Activated naive CD4-positive, alpha-beta T cell (primary cell): ENCODE results near the gene KIF21B.
"Not testable (repeated sequence)": the region's sequence is repeated elsewhere in the genome, so short reads cannot be mapped to it uniquely, and the experiment has no call there.

ENCODE experiments used
- DNase-seq, 4 experiments: peaks; one replicate each; lab custom pipeline; 2025; lab: John Stamatoyannopoulos, UW

KIF21B gene

GRCh38 chr1:200971428-200971903 lies 52.0 kb downstream of the KIF21B start:
- DNase-seq, result no peak

DNA sequence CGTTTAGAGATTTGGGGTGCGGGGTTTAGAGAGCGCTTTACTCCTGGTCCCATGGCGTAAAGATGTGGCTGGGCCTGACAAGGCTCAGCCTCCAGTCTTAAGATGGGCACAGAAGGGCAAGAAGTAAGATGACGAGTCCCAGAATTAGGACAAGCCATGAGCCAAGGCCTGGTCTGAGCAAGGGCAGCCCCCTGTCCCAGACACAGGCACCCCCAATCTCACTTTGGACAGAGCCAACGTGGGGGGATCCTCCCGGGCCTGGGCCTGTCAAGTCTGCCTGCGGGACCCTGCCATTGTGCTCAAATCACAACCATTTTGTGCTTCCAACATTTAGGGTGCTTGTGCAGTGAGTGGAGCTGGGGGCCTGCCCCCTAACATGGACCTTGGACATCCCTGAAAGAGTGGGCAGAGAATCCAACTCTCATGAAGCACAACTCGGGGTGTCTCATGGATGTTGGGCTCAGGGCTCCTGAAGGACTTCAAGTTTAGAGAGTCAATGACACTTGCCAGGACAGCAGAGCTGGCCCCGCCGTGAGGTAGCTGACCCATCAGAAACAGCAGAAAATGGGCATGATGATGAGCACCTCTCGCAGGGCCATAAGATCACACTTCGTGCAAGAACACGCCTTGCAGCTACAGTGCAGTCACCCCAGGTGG lies 52.6 kb downstream of the KIF21B start:
- DNase-seq, result no peak

- DNase-seq, result no peak
These were observed 53.6 kb downstream of the KIF21B start for GRCh38 chr1:200969726-200970561.

DNA sequence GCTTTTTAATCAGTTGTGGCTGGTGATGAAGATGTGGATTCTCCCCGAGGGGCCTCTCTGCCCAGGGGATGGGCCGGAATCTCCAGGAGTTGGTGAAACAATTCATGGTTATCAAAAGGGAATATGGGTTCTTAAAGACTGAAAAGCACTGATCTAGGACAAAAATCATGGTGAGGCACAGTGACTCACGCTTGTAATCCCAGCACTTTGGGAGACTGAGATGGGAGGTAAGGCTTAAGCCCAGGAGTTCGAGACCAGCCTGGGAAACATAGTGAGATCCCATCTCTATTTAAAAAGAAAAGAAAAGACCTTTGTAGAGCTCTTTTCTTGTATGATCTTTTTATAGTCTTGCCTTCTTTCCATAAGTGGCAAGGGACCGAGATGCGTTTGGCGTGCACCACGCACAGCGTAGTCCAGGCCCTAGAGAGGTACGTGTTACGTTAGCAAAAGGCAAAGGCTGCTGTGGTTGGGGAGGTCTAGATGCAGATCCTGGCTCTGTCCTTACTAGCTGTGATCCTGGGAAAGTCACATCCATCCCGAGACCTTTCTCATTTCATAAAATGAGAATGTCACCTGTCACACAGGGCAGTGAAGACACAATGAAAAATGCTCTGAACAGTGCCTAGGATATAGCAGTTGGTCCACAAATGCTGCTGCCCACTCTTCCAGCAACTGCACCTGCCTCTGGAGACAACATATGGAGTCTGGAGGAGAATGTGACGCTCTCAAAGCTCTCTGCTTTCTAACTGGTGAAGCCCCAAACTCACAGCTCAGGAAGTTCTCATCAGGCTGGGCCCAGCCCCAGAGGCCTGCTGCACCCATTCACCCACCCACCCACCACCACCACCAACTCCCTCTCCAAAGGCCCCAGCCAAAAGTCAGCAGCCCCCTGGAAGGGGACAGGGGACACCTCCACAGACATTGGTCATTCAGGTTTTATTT lies 54.8 kb downstream of the KIF21B start:
- DNase-seq, result no peak

DNA sequence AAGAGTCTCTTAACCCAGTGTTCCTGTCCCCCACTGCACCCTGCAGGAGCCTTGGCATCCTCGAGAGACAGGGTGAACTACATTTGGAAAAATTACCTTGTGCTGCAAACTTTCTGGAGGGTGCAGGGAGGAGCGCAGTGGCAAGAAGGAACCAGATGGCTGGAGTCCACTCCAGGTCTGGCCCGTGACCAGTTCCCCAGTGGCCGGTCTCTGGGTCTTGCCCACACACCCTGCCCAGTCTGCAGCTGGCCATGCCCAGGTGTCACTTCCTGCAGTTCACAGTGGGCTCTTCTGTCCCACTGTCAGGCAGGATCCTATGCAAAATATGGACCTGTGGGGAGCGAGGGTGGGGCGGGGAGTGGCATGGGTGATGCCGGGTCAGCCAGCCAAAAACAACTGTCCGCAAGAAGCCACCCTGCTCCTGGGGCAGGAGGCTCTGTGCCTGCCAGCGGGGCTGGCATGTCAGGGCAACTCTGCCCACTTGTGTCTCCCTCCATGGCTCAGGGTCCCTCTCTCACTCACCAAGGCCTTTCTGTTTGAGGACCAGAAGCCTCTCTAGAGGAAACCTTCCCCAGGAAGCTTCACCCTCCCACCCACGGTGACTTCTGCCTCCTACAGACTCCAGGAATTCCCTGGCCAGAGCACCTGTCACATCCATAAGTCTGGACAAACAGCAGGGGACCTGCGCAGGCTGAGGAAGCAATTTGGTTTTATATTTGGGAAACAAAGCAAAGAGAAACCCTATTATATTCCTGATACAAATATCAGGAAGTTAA lies 55.6 kb downstream of the KIF21B start:
- DNase-seq, result no peak

DNA sequence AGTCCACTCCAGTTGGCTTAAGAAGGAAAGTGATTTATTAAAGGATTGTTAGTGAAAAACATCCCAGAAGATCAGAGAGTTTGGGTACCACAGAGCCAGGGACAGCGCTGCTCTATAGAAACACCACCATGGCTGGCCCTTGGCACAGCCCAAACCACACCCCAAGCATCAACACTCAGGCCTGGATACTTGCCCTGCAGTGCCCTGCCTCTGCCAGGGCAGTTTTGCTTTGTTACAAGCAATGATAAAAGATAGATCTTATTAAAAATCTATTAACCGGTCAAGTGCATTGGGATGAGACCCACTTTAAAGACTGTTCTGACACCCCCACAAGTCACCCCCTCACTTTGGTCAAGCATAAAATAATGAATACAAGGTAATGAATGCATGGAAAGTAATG lies 56.6 kb downstream of the KIF21B start:
- DNase-seq, result no peak

GRCh38 chr1:200965111-200965805 lies 58.3 kb downstream of the KIF21B start:
- no peak for DNase-seq

- not testable (repeated sequence) for DNase-seq
These were observed 59.6 kb downstream of the KIF21B start for GRCh38 chr1:200963888-200964287.

DNA sequence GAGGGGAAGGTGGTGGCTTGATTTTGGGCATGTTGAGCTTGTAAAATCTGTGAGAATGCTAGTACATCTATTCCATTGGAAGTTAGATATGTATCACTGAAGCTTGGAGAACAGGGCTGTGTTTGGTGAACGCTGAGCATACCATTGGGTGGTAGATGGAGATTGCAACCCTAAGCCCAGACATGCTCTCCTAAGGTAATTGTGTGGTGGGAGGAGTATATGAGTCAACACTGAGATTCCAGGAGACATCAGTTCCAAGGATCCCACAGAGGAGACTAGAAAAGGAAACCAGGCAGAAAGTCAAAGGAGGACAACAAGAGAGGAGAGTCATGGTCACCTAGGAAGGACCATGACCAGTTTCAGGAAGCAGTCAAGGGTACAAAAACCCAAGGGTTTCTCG lies 60.4 kb downstream of the KIF21B start:
- DNase-seq, result no peak

- no peak for DNase-seq
These were observed 60.9 kb downstream of the KIF21B start for GRCh38 chr1:200962631-200963030.

DNA sequence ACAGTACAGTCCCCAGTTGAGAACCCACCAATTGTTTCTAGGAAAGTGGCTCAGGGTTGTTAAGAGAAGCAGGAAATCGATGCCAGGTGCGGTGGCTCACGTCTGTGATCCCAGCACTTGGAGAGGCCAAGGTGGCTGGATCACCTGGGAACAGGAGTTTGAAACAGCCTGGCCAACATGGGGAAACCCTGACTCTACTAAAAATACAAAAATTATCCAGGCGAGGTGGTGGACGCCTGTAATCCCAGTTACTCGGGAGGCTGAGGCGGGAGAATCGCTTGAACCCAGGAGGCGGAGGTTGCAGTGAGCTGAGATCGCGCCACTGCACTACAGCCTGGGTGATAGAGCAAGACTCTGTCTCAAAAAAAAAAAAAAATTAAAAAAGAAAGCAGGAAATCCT lies 61.4 kb downstream of the KIF21B start:
- DNase-seq, result not testable (repeated sequence)

DNA sequence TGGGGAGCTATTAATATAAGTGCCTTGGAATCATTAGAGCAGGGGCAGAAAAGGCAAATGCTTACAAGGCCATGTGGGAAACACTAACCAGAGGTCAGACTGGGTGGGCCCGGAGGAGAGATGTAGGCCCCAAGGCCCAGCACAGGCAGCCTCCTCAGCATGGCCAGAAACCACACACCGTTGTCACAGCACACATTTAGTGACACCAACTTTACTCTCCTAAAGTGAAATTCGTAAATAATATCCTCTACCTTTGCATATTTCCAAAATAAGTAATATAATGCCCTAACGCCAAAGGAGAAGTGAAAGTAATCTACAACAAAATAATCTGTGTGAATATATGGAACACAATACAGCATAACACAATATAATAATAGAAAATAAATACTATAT lies 62.6 kb downstream of the KIF21B start:
- DNase-seq, result no peak

DNA sequence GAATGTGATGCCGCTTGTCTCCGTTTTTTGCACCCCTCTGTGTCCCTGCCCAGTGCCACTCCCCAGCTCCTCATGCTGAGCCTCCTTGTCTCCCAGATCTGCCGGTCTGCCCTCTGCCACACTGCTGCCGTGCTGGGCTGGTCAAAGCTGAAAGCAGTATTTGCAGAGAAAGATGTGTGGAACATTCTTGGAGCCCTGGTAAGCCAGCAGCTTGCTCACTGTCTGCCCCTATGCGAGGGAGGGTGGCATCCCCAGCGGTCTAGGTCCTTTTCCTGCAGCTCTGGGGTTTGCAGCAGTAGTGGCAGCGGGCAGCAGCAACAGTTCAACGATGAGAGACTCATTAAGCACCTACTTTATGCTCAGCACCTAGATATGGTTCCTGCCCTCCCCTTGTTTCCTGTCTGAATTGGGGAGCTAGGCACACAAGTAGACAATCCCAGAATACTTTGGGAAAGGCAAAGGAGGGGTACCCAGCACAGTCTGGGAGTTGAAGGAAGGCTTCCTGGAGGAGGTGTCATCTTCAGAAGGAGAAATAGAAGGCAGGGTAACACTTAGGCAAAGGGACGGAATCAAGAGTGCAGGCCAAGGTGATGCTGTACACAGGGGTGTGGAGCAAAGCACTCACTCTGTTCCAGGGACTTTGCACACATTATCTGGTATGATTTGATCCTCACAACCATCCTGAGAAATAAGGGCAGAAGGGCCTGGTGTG lies 63.1 kb downstream of the KIF21B start:
- DNase-seq, result no peak

- no peak for DNase-seq
These were observed 64.0 kb downstream of the KIF21B start for GRCh38 chr1:200959411-200959921.

GRCh38 chr1:200958597-200958996 lies 64.9 kb downstream of the KIF21B start:
- DNase-seq, result no peak

- no peak for DNase-seq
These were observed 69.1 kb downstream of the KIF21B start for GRCh38 chr1:200954434-200954833.

GRCh38 chr1:200951016-200951415 lies 72.5 kb downstream of the KIF21B start:
- DNase-seq, result no peak

- DNase-seq, result no peak
These were observed 73.9 kb downstream of the KIF21B start for GRCh38 chr1:200949626-200950025.

GRCh38 chr1:200947059-200947566 lies 76.4 kb downstream of the KIF21B start:
- no peak for DNase-seq

GRCh38 chr1:200945111-200945510 lies 78.4 kb downstream of the KIF21B start:
- DNase-seq, result no peak
